HG02571 (cell line): ENCODE measurements around the gene PEX5.

ENCODE experiments used
- ATAC-seq: cut with Tn5 transposase; IDR thresholded peaks from one replicate; pipeline ENCODE4 v1.9.1; 2021; ENCODE audit warnings: mild to moderate bottlenecking, moderate library complexity; ENCODE audit not compliant: unreplicated experiment

The PEX5 gene

DNA sequence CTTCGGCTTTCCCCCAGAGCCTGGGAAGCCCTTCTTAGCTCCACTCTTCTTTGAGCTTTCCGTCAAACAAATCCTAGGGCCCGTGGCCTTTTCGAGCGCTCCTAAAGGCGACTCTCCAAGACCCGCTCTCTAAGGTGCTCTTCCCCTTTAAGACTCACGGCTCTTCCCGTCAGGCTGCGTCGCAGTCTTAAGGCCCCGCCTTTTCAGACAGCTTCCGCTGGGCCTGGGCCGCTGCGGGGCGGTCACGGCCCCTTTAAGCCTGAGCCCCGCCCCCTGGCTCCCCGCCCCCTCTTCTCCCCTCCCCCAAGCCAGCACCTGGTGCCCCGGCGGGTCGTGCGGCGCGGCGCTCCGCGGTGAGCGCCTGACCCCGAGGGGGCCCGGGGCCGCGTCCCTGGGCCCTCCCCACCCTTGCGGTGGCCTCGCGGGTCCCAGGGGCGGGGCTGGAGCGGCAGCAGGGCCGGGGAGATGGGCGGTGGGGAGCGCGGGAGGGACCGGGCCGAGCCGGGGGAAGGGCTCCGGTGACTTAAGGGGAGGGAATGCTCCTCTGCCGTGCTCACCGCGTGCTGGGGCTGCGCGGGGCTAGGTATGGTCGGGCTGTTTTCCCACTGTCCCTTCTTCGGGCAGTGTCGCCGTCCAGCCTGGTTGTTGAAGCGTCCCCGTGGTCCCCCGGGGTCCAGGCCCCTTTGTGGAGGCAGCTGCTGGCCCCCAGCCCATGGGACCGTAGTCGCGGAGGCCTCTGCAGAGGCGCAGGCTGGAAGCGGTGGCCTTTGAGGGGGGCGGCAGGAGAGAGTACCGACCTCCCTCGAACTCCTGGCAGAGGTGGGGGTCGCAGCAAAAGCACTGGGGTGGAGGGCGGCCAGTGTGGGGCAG is at the start of gene PEX5:
Gene PEX5 (plus strand): TSS at position 289 of the 870 bp plus-strand sequence. CDS start 692 bp downstream, outside the sequence.
- ATAC-seq = peak; percentile 98

GRCh38 chr12:7141351-7142005 is 48.0 kb upstream of the PEX5 start:
- no peak for ATAC-seq

- ATAC-seq = no peak
Measured at GRCh38 chr12:7142056-7142644, 47.3 kb upstream of the PEX5 start.

DNA sequence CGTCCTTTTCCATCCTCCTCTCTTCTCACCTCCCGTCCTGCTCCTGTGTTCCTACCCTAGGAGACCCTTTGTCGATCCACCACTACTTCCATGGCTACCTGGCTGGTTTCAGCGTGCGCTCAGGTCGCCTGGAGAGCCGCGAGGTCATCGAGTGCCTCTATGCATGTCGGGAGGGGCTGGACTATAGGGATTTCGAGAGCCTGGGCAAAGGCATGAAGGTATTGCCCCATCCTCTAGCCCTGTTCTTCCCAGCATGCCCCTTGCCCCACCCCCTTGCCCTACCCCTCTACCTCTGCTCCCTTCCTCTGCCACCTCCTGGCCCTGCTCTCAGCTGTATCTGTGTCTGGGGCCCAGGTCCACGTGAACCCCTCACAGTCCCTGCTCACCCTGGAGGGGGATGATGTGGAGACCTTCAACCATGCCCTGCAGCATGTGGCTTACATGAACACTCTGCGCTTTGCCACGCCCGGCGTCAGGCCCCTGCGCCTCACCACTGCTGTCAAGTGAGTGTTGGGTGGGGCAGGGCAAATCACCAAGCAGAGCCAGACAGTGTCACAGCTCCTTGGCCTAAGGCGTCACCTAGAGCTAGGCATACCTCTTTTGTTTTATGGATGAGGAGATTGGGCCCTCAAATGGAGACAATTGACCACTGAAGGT is 46.5 kb upstream of the PEX5 start:
- no peak for ATAC-seq

GRCh38 chr12:7143564-7143963 is 45.9 kb upstream of the PEX5 start:
- no peak for ATAC-seq

DNA sequence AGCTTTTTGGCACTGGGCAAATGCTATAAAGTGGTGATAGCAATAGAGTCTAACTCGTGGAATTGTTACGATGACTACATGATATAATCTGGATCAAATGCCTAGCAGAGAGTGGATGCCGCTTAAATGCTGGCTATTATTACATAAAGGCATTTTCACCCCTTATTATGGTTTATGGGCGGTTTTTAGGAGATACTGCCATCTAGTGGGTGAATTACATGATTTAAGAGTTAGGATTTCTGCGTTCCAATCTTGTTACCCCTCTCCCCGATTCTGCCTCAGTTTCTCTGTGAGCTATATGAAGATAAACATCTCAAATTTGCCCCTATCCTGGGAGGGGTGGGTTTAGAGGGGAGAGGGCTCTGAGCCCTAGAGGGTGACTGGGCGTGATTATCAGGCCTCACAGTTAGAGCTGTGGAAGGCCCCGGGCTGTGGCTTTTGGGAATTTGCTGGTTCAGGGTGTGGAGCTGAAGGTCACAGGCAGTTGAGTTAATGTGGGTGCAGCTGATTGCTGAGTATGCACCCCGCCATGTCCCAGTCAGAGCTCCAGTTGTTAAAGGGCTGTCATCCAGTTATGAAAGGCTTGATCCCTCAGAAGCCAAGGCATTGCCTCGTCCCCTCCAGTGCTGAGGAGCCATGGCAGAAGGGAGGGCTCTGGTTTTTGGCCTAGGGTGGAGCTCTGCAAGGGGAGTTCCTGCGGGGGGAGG is 44.9 kb upstream of the PEX5 start:
- no peak for ATAC-seq

- no peak for ATAC-seq
Measured at GRCh38 chr12:7145671-7146070, 43.8 kb upstream of the PEX5 start.

GRCh38 chr12:7146228-7146627 is 43.3 kb upstream of the PEX5 start:
- no peak for ATAC-seq

GRCh38 chr12:7146906-7147305 is 42.6 kb upstream of the PEX5 start:
- ATAC-seq = no peak

DNA sequence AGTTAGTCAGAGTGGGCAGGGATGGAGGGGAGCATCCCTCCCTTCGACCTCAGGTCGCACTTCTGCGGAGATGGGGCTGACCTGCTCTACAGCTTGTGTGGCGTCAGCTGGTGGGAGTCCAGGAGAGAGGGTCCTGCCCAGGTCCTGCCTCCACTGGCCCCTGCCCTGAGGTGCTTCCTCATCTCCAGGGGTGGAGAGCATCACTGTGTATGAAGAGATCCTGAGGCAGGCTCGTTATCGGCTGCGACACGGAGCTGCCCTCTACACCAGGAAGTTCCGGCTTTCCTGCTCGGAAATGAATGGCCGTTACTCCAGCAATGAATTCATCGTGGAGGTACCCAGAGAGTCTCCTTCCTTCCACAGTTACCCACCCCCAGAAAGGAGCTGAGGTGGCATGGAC is 39.1 kb upstream of the PEX5 start:
- no peak for ATAC-seq

DNA sequence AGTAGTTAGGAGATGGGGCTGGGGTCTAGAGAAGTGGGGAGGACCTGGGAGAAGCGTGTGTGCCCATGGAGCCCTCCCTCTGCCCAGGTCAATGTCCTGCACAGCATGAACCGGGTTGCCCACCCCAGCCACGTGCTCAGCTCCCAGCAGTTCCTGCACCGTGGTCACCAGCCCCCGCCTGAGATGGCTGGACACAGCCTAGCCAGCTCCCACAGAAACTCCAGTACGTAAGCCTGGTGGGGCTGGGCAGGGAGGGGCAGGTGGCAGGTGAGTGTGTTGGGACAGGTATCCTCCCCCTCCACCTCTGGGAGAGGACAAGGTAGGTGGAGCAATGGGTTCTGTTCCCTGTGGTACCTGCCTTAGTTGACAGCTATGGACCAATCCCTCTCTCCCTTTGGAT is 38.6 kb upstream of the PEX5 start:
- no peak for ATAC-seq

GRCh38 chr12:7151532-7151931 is 38.0 kb upstream of the PEX5 start:
- ATAC-seq = no peak

DNA sequence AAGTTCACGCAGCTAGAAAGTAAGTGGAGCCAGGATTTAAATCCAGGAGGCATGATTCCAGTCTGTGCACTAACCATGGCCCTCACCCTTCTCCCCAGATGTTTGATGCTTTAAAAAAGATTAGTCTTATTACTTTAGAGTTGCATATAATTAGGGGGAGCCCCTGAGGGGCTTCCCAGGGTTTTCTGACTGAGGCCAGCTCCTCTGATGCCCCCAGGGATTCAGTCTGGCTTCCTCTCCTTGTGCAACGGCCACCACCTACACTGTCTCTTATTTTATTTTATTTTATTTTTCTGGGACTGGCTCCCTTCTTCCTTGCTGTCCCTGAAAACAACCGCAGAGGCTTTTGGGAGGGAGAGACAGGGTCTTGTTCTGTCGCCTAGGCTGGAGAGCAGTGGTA is 36.7 kb upstream of the PEX5 start:
- ATAC-seq = no peak

GRCh38 chr12:7154042-7154441 is 35.4 kb upstream of the PEX5 start:
- ATAC-seq = no peak

DNA sequence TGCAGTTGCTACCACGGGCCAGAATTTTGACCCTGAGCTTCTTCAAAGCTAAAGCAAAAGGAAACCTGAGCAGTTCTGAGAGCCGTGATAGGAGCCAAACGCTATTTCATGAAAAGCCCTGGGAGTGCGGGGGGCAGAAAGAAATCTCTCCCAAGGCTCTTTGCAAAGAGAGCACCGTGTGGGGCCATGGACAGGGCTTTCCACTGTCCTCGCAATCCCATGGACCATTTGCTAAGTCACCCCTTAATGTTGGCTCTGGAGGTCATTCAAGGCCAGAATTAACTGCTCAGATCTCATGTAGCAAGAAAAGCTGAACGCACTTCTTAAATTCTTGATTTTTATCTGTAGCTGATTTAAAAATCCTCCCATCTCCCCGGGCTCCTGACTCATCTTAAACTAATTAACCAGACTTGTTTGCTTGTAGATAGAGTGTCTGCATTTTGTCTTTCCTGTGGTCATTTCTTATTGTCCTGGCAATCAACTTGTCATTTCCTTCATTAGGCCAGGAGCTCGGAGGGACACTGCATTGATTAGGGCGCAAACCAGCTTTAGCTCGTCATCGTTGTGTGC is 34.5 kb upstream of the PEX5 start:
- no peak for ATAC-seq

DNA sequence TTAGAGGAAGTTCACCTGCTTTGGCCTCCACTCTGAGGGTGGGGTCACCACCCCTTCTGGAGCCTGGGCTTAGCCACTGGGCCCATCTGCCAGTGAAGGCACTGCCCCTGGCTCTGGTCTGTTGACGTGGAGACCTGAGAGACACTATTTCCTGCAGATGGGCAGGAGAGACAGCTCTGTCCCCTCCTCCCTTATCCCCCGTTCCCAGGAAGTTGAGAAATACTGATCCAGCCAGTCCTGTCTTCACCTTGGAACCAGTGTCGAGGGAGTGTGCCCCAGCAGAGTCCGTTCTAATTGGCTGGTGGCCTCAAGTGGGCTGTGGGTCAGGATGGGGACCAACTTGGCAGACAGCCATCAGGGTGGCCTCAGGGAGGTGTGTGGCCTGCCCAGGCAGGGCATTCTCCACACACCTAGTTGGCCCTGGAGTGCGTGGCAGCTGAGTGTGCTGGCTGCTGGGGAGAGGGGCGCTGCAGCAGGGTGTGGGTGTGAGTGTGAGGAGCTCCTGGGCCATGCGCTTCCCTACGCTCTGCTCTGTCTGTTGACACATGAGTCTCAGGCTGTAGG is 33.9 kb upstream of the PEX5 start:
- no peak for ATAC-seq

GRCh38 chr12:7156259-7157197 is 33.0 kb upstream of the PEX5 start:
- ATAC-seq = no peak

- no peak for ATAC-seq
Measured at GRCh38 chr12:7157391-7157790, 32.1 kb upstream of the PEX5 start.
